B cell (primary cell): ENCODE measurements around the gene RNF150. TPM values are rescaled to one million over a fixed set of nuclear protein-coding genes. Genes with fewer than 3 reads are reported as not detected.

Source experiments
- ATAC-seq: fragments of 200-7000 bp; cut with Tn5 transposase; one replicate; pipeline ENCODE4 v1.10.0; 2021; ENCODE audit warnings: low read depth, mild to moderate bottlenecking, moderate number of reproducible peaks, moderate library complexity
- CTCF ChIA-PET: fragments of 350-600 bp; sonication (Branson Sonifier 250); formaldehyde crosslinking; loops from one replicate; lab custom pipeline; 2021; ENCODE audit warnings: antibody characterized with exemption, inconsistent platforms; lab: Charles Lee
- POLR2A ChIA-PET: fragments of 350-600 bp; sonication (Branson Sonifier 250); formaldehyde crosslinking; loops from one replicate; lab custom pipeline; 2021; ENCODE audit warnings: antibody characterized with exemption; lab: Charles Lee
- DNase-seq: peaks from one replicate; pipeline ENCODE4 v3.0.0; 2013
- H2AFZ ChIP-seq: 2 replicates; pipeline ENCODE4 v1.6.1; 2012; ENCODE audit warnings: mild to moderate bottlenecking, low read depth, low read length; ENCODE audit not compliant: insufficient read depth, poor library complexity, severe bottlenecking
- H3K27ac ChIP-seq, 2 donors: 1 replicate in 1 of 2; 2 replicates in 1 of 2; pipeline ENCODE4 v1.5.1; 2012 to 2013; ENCODE audit warnings: low read length in 2 of 2, mild to moderate bottlenecking in 2 of 2, moderate library complexity in 1 of 2
- H3K27me3 ChIP-seq, 4 experiments: fragments of 200-600 bp in 1 of 4; sonication (generic) in 1 of 4; replicated peaks in 1 of 4; 1 replicate in 2 of 4; 2 replicates in 2 of 4; pipeline versions ENCODE4 v1.6.1 to v1.7.0; 2013 to 2016; ENCODE audit warnings: low read length in 3 of 4, mild to moderate bottlenecking in 2 of 4, mixed read lengths in 1 of 4, moderate library complexity in 1 of 4; ENCODE audit not compliant: insufficient read depth in 4 of 4, control insufficient read depth in 3 of 4; ENCODE audit errors: control extremely low read depth in 1 of 4
- H3K36me3 ChIP-seq, 2 experiments: replicated peaks in 1 of 2; 1 replicate in 1 of 2; 2 replicates in 1 of 2; pipeline versions ENCODE4 v1.6.1 to v1.7.1; 2013; ENCODE audit warnings: low read length in 1 of 2; ENCODE audit not compliant: insufficient read depth in 2 of 2, control insufficient read depth in 1 of 2; ENCODE audit errors: control extremely low read depth in 1 of 2, extremely low read depth in 1 of 2
- H3K4me1 ChIP-seq, 2 donors: fragments of 200-600 bp in 1 of 2; sonication (generic) in 1 of 2; 1 replicate in 1 of 2; 2 replicates in 1 of 2; pipeline versions ENCODE4 v1.5.1 to v1.6.1; 2013 to 2017; ENCODE audit warnings: low read length in 2 of 2; ENCODE audit not compliant: control insufficient read depth in 2 of 2, insufficient read depth in 2 of 2
- H3K4me2 ChIP-seq: replicated peaks from 2 replicates; pipeline ENCODE3; 2012; ENCODE audit warnings: mild to moderate bottlenecking, low read depth, low read length; ENCODE audit not compliant: poor library complexity, severe bottlenecking
- H3K4me3 ChIP-seq, 5 experiments: fragments of 200-600 bp in 1 of 5; sonication (generic) in 1 of 5; 1 replicate in 3 of 5; 2 replicates in 2 of 5; pipeline versions ENCODE4 v1.5.1 to v1.7.0; 2011 to 2016; ENCODE audit warnings: low read length in 4 of 5, mild to moderate bottlenecking in 4 of 5, low read depth in 2 of 5, control low read depth in 1 of 5, moderate library complexity in 1 of 5; ENCODE audit not compliant: insufficient read depth in 1 of 5; ENCODE audit errors: control extremely low read depth in 1 of 5, extremely low read depth in 1 of 5
- H3K79me2 ChIP-seq: fragments of 200-600 bp; sonication (generic); one replicate; pipeline ENCODE4 v1.6.0; 2016; ENCODE audit warnings: low read length; ENCODE audit not compliant: control insufficient read depth, insufficient read depth
- H3K9ac ChIP-seq: fragments of 200-600 bp; sonication (generic); 2 replicates; pipeline ENCODE4 v1.6.1; 2017; ENCODE audit warnings: mild to moderate bottlenecking, low read length, moderate library complexity
- H3K9me3 ChIP-seq, 3 donors: one replicate each; pipeline versions ENCODE4 v1.6.1 to v1.7.1; 2013; ENCODE audit warnings: low read length in 2 of 3; ENCODE audit not compliant: control insufficient read depth in 2 of 3, insufficient read depth in 1 of 3; ENCODE audit errors: control extremely low read depth in 1 of 3
- H4K20me1 ChIP-seq: 2 replicates; pipeline ENCODE4 v1.6.0; 2012; ENCODE audit warnings: mild to moderate bottlenecking, low read length; ENCODE audit not compliant: insufficient read depth, control insufficient read depth, poor library complexity, severe bottlenecking
- H3K27ac Mint-ChIP-seq: one replicate; pipeline ENCODE4 v1.8.0; 2021; ENCODE audit warnings: mixed read lengths
- H3K27me3 Mint-ChIP-seq: one replicate; pipeline ENCODE4 v1.8.0; 2021; ENCODE audit warnings: mixed read lengths
- H3K4me1 Mint-ChIP-seq: one replicate; pipeline ENCODE4 v1.8.0; 2021; ENCODE audit warnings: mixed read lengths
- H3K4me3 Mint-ChIP-seq: one replicate; pipeline ENCODE4 v1.8.0; 2021; ENCODE audit warnings: mixed read lengths
- H3K9me3 Mint-ChIP-seq: one replicate; pipeline ENCODE4 v1.8.0; 2022; ENCODE audit warnings: mixed read lengths; ENCODE audit not compliant: insufficient read depth
- EZH2 ChIP-seq: IDR thresholded peaks from 2 replicates; pipeline ENCODE4 v1.6.1; 2012; ENCODE audit warnings: borderline replicate concordance, low read depth, mild to moderate bottlenecking, moderate library complexity, low read length; ENCODE audit not compliant: insufficient read depth, poor library complexity, severe bottlenecking
- WGBS: methylation state at CpG from one replicate; pipeline ENCODE4 v1.1.5; 2013; ENCODE audit warnings: missing lambda C conversion rate; ENCODE audit not compliant: insufficient coverage; 5-methylcytosine and 5-hydroxymethylcytosine counted together
- intact Hi-C: fragments of 100-400 bp; cut with micrococcal nuclease; formaldehyde crosslinking; loops from one replicate; pipeline ENCODE4 v1.10.0; 2022
- polyA plus RNA-seq: library from polyadenylated mRNA; depleted of rRNA; stranded (reverse); fragments of >200 nt; gene quantifications from 2 replicates; pipeline ENCODE4 v1.2.3, GENCODE V29; 2012
- total RNA-seq, 2 donors: library from RNA; stranded (reverse); fragments of 120-200 nt in 1 of 2; gene quantifications; 1 replicate in 1 of 2; 2 replicates in 1 of 2; pipeline versions ENCODE4 v1.2.3 to v1.2.4, GENCODE V29; 2013 to 2022
- TF ChIP-seq, protein P1 (sequence below): fragments of 200-600 bp; IDR thresholded peaks from one replicate; pipeline ENCODE4 v1.8.0; 2022; ENCODE audit warnings: antibody characterized with exemption, mild to moderate bottlenecking

RNF150 gene
- total and polyA plus RNA-seq, 2 donors (not counting 1 experiment from before 2014, with no cell fraction given) = not detected

DNA sequence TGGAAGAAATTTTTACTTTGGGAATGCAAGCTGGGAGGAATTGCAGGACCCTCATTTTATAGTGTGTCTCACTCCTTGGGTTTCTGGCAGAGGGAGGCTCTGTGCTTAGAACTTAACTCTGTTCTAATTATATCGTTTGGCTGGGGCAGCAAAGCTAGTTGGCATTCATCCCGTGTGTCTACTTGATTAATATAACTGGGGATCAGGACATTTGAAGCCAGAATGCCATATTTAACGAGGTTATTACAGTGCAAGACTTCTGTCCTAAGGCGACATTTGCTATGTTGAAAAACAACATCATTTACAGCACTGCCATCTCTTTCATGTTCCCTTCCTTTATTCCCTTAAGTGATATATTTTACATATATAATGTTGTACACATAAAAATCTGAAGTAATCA, 198.0 kb downstream of the RNF150 start:
- POLR2A ChIA-PET = no interaction called here
- H3K79me2 ChIP-seq = no peaks in the 10 kb centered on the region
- H2AFZ ChIP-seq = no peak overlapping the region
- no peaks in the 10 kb centered on the region for H4K20me1 ChIP-seq
- H3K4me1 ChIP-seq = no peaks in the 10 kb centered on the region
- no peaks in the 10 kb centered on the region for H3K9me3 Mint-ChIP-seq
- CTCF ChIA-PET = no interaction called here
- intact Hi-C loops = no loop called here
- no peaks in the 10 kb centered on the region for H3K4me1 Mint-ChIP-seq
- H3K27ac ChIP-seq = no peak overlapping the region
- no peaks in the 10 kb centered on the region for H3K36me3 ChIP-seq
- ATAC-seq (no peak), DNase-seq (no peak)
- peaks cover 0 to 13% (median 7%) of the 10 kb centered on the region in 4 experiments for H3K27me3 ChIP-seq
- H3K9ac ChIP-seq = no peak overlapping the region
- no peak overlapping the region for H3K4me3 ChIP-seq
- 15% methylated on average over 2 of the region's 4 CpGs for WGBS
- H3K27me3 Mint-ChIP-seq = peaks cover 31% of the 10 kb centered on the region
- no peak overlapping the region for H3K4me3 Mint-ChIP-seq
- no peak overlapping the region for H3K27ac Mint-ChIP-seq
- TF ChIP-seq, protein P1, sequence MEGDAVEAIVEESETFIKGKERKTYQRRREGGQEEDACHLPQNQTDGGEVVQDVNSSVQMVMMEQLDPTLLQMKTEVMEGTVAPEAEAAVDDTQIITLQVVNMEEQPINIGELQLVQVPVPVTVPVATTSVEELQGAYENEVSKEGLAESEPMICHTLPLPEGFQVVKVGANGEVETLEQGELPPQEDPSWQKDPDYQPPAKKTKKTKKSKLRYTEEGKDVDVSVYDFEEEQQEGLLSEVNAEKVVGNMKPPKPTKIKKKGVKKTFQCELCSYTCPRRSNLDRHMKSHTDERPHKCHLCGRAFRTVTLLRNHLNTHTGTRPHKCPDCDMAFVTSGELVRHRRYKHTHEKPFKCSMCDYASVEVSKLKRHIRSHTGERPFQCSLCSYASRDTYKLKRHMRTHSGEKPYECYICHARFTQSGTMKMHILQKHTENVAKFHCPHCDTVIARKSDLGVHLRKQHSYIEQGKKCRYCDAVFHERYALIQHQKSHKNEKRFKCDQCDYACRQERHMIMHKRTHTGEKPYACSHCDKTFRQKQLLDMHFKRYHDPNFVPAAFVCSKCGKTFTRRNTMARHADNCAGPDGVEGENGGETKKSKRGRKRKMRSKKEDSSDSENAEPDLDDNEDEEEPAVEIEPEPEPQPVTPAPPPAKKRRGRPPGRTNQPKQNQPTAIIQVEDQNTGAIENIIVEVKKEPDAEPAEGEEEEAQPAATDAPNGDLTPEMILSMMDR = no peak
- no peak for TF ChIP-seq EZH2
- H3K9me3 ChIP-seq = no peaks in the 10 kb centered on the region
- no peak overlapping the region for H3K4me2 ChIP-seq

DNA sequence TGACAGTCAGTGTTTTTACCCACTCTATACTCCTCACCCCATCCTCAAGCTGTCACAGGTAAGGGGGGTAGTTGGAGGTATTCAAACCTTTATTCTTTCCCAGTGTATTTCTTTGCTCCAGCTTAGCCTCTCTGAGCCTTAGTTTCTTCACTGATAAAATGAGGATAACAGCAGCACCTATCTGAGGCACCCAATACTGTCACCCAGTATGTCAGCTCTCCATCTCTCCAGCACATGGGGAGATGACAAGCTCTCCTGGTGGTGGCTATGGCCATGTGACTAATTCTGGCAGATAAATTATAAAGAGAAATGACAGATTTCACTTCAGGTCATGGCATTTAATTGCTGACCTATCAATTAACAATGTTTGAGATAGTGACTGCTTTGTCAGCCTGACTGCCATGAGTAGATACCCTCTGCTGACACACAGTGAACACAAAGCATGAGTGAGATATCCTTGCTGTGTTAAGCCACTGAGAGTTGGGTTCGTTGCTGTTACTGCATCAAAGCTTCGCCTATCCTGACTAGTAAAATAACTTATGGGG, 200.7 kb downstream of the RNF150 start:
- no peak overlapping the region for H3K4me3 ChIP-seq
- H3K36me3 ChIP-seq = no peaks in the 10 kb centered on the region
- 100% methylated on average over 2 of the region's 2 CpGs for WGBS
- H3K9me3 Mint-ChIP-seq = no peaks in the 10 kb centered on the region
- H3K9ac ChIP-seq = no peak overlapping the region
- H2AFZ ChIP-seq = no peak overlapping the region
- no peak overlapping the region for H3K4me3 Mint-ChIP-seq
- no peak overlapping the region for H3K27ac Mint-ChIP-seq
- no peaks in the 10 kb centered on the region for H3K9me3 ChIP-seq
- ATAC-seq (no peak), DNase-seq (no peak)
- H3K4me2 ChIP-seq = no peak overlapping the region
- H3K4me1 ChIP-seq = no peaks in the 10 kb centered on the region
- H3K27me3 Mint-ChIP-seq = peaks cover 38% of the 10 kb centered on the region
- CTCF ChIA-PET = no interaction called here
- POLR2A ChIA-PET = no interaction called here
- no peaks in the 10 kb centered on the region for H3K79me2 ChIP-seq
- intact Hi-C loops = no loop called here
- TF ChIP-seq, protein P1 = no peak
- TF ChIP-seq EZH2 = no peak
- no peaks in the 10 kb centered on the region for H4K20me1 ChIP-seq
- H3K4me1 Mint-ChIP-seq = no peaks in the 10 kb centered on the region
- H3K27me3 ChIP-seq = peaks cover 0 to 13% (median 7%) of the 10 kb centered on the region in 4 experiments
- no peak overlapping the region for H3K27ac ChIP-seq
